ENCODE results near the gene SORL1.

The SORL1 gene

GRCh38 chr11:121483805-121484480, 31.8 kb downstream of the SORL1 start:
- in situ Hi-C loops (cut with MboI; ENCODE audit: low sequenced_read_pairs, unreplicated experiment) = no loop called here
- no peak for TF ChIP-seq CTCF (IDR thresholded peaks at IDR 0.05; ENCODE audit: borderline replicate concordance, control extremely low read depth, extremely low read depth, insufficient read depth, missing control alignments)
- no peak for DNase-seq (ENCODE audit: low spot score)

GRCh38 chr11:121485216-121485615, 33.1 kb downstream of the SORL1 start:
- no peak for DNase-seq (ENCODE audit: low spot score)
- in situ Hi-C loops (cut with MboI; ENCODE audit: low sequenced_read_pairs, unreplicated experiment) = no loop called here
- TF ChIP-seq CTCF (IDR thresholded peaks at IDR 0.05; ENCODE audit: borderline replicate concordance, control extremely low read depth, extremely low read depth, insufficient read depth, missing control alignments) = no peak

- TF ChIP-seq CTCF (IDR thresholded peaks at IDR 0.05; ENCODE audit: borderline replicate concordance, control extremely low read depth, extremely low read depth, insufficient read depth, missing control alignments) = no peak
- DNase-seq (ENCODE audit: low spot score) = no peak
- in situ Hi-C loops (cut with MboI; ENCODE audit: low sequenced_read_pairs, unreplicated experiment) = no loop called here
These were observed 33.9 kb downstream of the SORL1 start for GRCh38 chr11:121486054-121486453.

GRCh38 chr11:121487191-121487590, 35.1 kb downstream of the SORL1 start:
- no peak for TF ChIP-seq CTCF (IDR thresholded peaks at IDR 0.05; ENCODE audit: borderline replicate concordance, control extremely low read depth, extremely low read depth, insufficient read depth, missing control alignments)
- in situ Hi-C loops (cut with MboI; ENCODE audit: low sequenced_read_pairs, unreplicated experiment) = no loop called here
- DNase-seq (ENCODE audit: low spot score) = no peak

GRCh38 chr11:121488170-121488569, 36.1 kb downstream of the SORL1 start:
- DNase-seq (ENCODE audit: low spot score) = no peak
- TF ChIP-seq CTCF (IDR thresholded peaks at IDR 0.05; ENCODE audit: borderline replicate concordance, control extremely low read depth, extremely low read depth, insufficient read depth, missing control alignments) = no peak
- in situ Hi-C loops (cut with MboI; ENCODE audit: low sequenced_read_pairs, unreplicated experiment) = no loop called here

- in situ Hi-C loops (cut with MboI; ENCODE audit: low sequenced_read_pairs, unreplicated experiment) = no loop called here
- no peak for TF ChIP-seq CTCF (IDR thresholded peaks at IDR 0.05; ENCODE audit: borderline replicate concordance, control extremely low read depth, extremely low read depth, insufficient read depth, missing control alignments)
- no peak for DNase-seq (ENCODE audit: low spot score)
These were observed 36.5 kb downstream of the SORL1 start for GRCh38 chr11:121488641-121489040.
